Left ventricle myocardium inferior (tissue), 1 donor: ENCODE measurements around the gene STX16. TPM values are rescaled to one million over a fixed set of nuclear protein-coding genes. Genes with fewer than 3 reads are reported as not detected.

Source experiments
- DNase-seq: peaks from one replicate; pipeline ENCODE4 v3.0.0-alpha.2; 2020
- H3K27ac ChIP-seq: fragments of 200-600 bp; replicated peaks from 2 replicates; pipeline ENCODE4 v1.8.0; 2021
- H3K27me3 ChIP-seq: fragments of 200-600 bp; 2 replicates; pipeline ENCODE4 v1.8.0; 2021; ENCODE audit warnings: low read depth
- H3K36me3 ChIP-seq: fragments of 200-600 bp; 2 replicates; pipeline ENCODE4 v1.8.0; 2021
- H3K4me1 ChIP-seq: fragments of 200-600 bp; 2 replicates; pipeline ENCODE4 v1.8.0; 2021
- H3K4me3 ChIP-seq: fragments of 200-600 bp; 2 replicates; pipeline ENCODE4 v1.8.0; 2021; ENCODE audit warnings: mild to moderate bottlenecking, moderate library complexity
- H3K9me3 ChIP-seq: fragments of 200-600 bp; replicated peaks from 2 replicates; pipeline ENCODE4 v1.8.0; 2021
- CTCF ChIP-seq: fragments of 200-600 bp; IDR thresholded peaks from 2 replicates; pipeline ENCODE4 v1.8.0; 2021; ENCODE audit warnings: antibody characterized with exemption, mild to moderate bottlenecking, borderline replicate concordance
- intact Hi-C: fragments of 100-400 bp; cut with micrococcal nuclease; formaldehyde crosslinking; loops from one replicate; pipeline ENCODE4 v1.11.0; 2022
- total RNA-seq: library from RNA; stranded (reverse); fragmentation: NEBNext Ultra II Directional; extraction: Animal tissue kit (Norgen Biotek cat#: 25700); gene quantifications from one replicate; pipeline ENCODE4 v1.2.1, GENCODE V29; 2021
- donor health status: DM: no; HTN: yes; CAD: no; lungs with severe emphysema.

Gene STX16
- total RNA-seq, 1 donor from 2014 or later, result 28.0 TPM

- H3K36me3 ChIP-seq, result peaks cover 6% of the 10 kb centered on the region
- no peaks in the 10 kb centered on the region for H3K9me3 ChIP-seq
- peak overlapping the region; percentile 3 for H3K27ac ChIP-seq
- TF ChIP-seq CTCF, result no peak
- DNase-seq, result no peak
- H3K27me3 ChIP-seq, result no peaks in the 10 kb centered on the region
- intact Hi-C loops, result no loop called here
- H3K4me3 ChIP-seq, result no peak overlapping the region
- peaks cover 92% of the 10 kb centered on the region for H3K4me1 ChIP-seq
These were observed 5.7 kb downstream of the STX16 start for GRCh38 chr20:58656831-58657230.

DNA sequence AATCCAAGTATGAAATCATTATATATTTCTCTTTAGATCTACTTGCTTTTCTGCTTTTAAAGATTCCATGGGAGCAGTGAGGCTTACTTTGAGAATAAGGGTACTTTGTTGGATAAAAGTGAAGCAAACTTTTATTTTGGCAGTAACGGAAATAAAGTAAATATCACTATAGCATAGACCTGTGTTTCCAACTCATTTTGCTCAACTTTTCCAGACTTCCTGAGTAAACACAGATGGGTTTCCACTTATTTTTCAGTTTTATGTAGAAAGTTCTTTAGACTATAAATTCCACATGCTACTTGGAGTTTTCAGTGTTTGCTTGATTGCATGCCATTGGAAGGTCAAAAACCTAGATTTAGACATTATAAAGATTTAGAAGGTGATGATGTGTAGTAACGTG lies 6.2 kb downstream of the STX16 start:
- H3K36me3 ChIP-seq, result peaks cover 10% of the 10 kb centered on the region
- no peaks in the 10 kb centered on the region for H3K27me3 ChIP-seq
- H3K27ac ChIP-seq, result peak overlapping the region; percentile 3
- TF ChIP-seq CTCF, result no peak
- DNase-seq, result no peak
- no peak overlapping the region for H3K4me3 ChIP-seq
- peaks cover 93% of the 10 kb centered on the region for H3K4me1 ChIP-seq
- H3K9me3 ChIP-seq, result no peaks in the 10 kb centered on the region
- intact Hi-C loops, result no loop called here

DNA sequence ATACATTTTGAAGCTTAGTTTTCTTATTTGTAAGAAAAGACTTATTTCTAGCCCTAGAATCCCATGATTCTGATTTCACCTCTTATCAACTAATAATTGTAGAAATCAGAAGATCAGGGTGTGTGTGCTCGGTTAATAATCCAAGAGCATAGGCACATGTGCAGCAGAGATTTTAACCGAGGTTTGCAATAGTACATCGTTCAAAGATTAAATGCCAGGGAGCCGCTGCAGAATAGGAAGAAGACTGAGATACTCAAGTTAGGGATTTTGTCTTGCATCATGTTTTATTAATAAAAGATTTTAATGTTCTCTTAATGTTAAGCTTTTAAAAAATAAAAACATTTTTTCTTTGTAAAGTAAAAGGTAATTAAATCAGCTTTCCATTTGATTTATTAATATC lies 6.9 kb downstream of the STX16 start:
- H3K27me3 ChIP-seq, result no peaks in the 10 kb centered on the region
- H3K27ac ChIP-seq, result no peak overlapping the region
- intact Hi-C loops, result no loop called here
- peaks cover 89% of the 10 kb centered on the region for H3K4me1 ChIP-seq
- H3K36me3 ChIP-seq, result peaks cover 12% of the 10 kb centered on the region
- H3K4me3 ChIP-seq, result no peak overlapping the region
- DNase-seq, result no peak
- no peak for TF ChIP-seq CTCF
- no peaks in the 10 kb centered on the region for H3K9me3 ChIP-seq

GRCh38 chr20:58658760-58659159 lies 7.7 kb downstream of the STX16 start:
- TF ChIP-seq CTCF, result no peak
- peaks cover 81% of the 10 kb centered on the region for H3K4me1 ChIP-seq
- no peak for DNase-seq
- H3K9me3 ChIP-seq, result no peaks in the 10 kb centered on the region
- peaks cover 12% of the 10 kb centered on the region for H3K36me3 ChIP-seq
- intact Hi-C loops, result no loop called here
- no peaks in the 10 kb centered on the region for H3K27me3 ChIP-seq
- H3K27ac ChIP-seq, result no peak overlapping the region
- no peak overlapping the region for H3K4me3 ChIP-seq

GRCh38 chr20:58659841-58660240 lies 8.8 kb downstream of the STX16 start:
- Histone ChIP-seq H3K4me1 (peaks cover 70% of the 10 kb centered on the region), H3K36me3 (peaks cover 12% of the 10 kb centered on the region), H3K4me3 (no peak overlapping the region), H3K27ac (no peak overlapping the region), H3K9me3 (no peaks in the 10 kb centered on the region), H3K27me3 (no peaks in the 10 kb centered on the region)
- TF ChIP-seq CTCF, result no peak
- no peak for DNase-seq
- intact Hi-C loops, result no loop called here
